Measurements from ENCODE around the gene SMIM8. TPM values are rescaled to one million over a fixed set of nuclear protein-coding genes. Genes with fewer than 3 reads are reported as not detected.

SMIM8 gene
- polyA plus RNA-seq, 2 donors: 2.8 to 4.0 TPM

DNA sequence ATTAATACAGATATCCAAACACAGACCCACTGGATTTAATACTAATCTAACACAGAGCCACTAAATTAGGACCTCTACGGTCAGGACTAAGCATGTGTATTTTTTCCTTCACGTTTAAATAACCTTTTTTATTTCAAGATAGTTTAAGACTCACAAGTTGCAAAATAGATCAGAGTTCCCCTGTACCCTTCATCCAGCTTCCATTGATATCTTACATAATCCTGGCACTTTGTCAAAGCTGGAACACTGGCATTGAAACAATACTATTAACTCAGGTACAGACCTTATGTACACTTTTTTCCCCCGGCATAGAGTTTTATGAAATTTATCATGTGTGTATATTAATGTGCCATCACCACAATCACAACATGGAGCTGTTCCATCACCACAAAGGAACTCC, 24.3 kb downstream of the SMIM8 start:
- no peak overlapping the region for H3K4me3 ChIP-seq (ENCODE audit: low read depth in 1 of 2, low read length in 2 of 2)
- H3K27me3 ChIP-seq (ENCODE audit: control insufficient read depth in 1 of 2, insufficient read depth in 2 of 2, low read length in 2 of 2): no peaks in the 10 kb centered on the region
- no peaks in the 10 kb centered on the region for H3K36me3 ChIP-seq (ENCODE audit: control insufficient read depth in 2 of 2, insufficient read depth in 2 of 2, low read length in 1 of 2)
- 93 to 95% methylated on average over 3 of the region's 3 CpGs for WGBS, 2 donors
- no peaks in the 10 kb centered on the region for H3K4me1 ChIP-seq (ENCODE audit: control insufficient read depth in 2 of 2, insufficient read depth in 2 of 2, low read length in 1 of 2)
- no peak overlapping the region for H3K27ac ChIP-seq (ENCODE audit: low read depth in 2 of 2, low read length in 1 of 2)
- H3K9me3 ChIP-seq (ENCODE audit: control insufficient read depth in 2 of 2, insufficient read depth in 1 of 2, low read depth in 1 of 2, low read length in 1 of 2): no peaks in the 10 kb centered on the region

DNA sequence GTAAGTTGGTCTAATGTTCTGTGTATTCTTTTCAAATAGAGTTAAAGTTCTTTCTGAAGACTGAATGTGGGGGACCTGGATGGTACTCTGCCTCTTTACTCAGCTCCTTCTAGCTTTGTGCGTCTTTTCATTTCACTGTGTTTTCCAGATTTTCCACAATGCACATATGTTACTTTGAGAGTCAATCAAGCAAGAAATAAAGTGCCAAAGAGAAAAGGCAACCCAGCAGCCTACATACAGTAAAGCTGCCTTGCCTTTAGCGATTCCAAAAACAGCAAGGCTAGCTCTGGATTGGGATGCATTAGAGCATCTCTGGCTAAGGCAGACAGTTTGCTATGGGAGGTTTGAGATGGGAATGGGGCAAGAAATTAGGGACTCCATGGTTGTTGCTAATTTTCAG, 27.5 kb downstream of the SMIM8 start:
- Histone ChIP-seq H3K4me1 (ENCODE audit: control insufficient read depth in 2 of 2, insufficient read depth in 2 of 2, low read length in 1 of 2) (no peaks in the 10 kb centered on the region), H3K4me3 (ENCODE audit: low read depth in 1 of 2, low read length in 2 of 2) (no peak overlapping the region), H3K27ac (ENCODE audit: low read depth in 2 of 2, low read length in 1 of 2) (no peak overlapping the region), H3K9me3 (ENCODE audit: control insufficient read depth in 2 of 2, insufficient read depth in 1 of 2, low read depth in 1 of 2, low read length in 1 of 2) (no peaks in the 10 kb centered on the region), H3K36me3 (ENCODE audit: control insufficient read depth in 2 of 2, insufficient read depth in 2 of 2, low read length in 1 of 2) (no peaks in the 10 kb centered on the region), H3K27me3 (ENCODE audit: control insufficient read depth in 1 of 2, insufficient read depth in 2 of 2, low read length in 2 of 2) (no peaks in the 10 kb centered on the region)
- WGBS, 2 donors: 97 to 99% methylated on average over 2 of the region's 2 CpGs

DNA sequence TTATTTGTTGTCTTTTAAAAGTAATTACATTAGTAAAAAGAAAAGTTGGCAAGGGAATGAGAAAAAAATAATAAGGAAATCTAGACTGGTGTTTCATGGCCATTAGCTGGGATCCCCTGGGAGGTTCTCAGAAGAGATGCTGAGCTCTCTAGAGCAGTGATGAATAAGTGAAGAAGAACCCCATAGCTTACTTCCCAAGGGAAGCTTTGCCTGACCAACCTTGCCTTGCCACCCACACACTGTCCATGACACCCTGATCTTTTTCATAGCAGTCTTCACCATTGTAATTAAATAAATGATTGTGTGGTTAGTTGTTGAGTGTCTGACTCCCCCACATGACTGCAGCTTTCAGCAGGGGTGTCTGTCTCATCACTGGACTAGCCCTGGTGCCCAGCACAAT, 28.1 kb downstream of the SMIM8 start:
- Histone ChIP-seq H3K4me3 (ENCODE audit: low read depth in 1 of 2, low read length in 2 of 2) (no peak overlapping the region), H3K27ac (ENCODE audit: low read depth in 2 of 2, low read length in 1 of 2) (no peak overlapping the region), H3K9me3 (ENCODE audit: control insufficient read depth in 2 of 2, insufficient read depth in 1 of 2, low read depth in 1 of 2, low read length in 1 of 2) (no peaks in the 10 kb centered on the region), H3K36me3 (ENCODE audit: control insufficient read depth in 2 of 2, insufficient read depth in 2 of 2, low read length in 1 of 2) (no peaks in the 10 kb centered on the region), H3K4me1 (ENCODE audit: control insufficient read depth in 2 of 2, insufficient read depth in 2 of 2, low read length in 1 of 2) (no peaks in the 10 kb centered on the region), H3K27me3 (ENCODE audit: control insufficient read depth in 1 of 2, insufficient read depth in 2 of 2, low read length in 2 of 2) (no peaks in the 10 kb centered on the region)

DNA sequence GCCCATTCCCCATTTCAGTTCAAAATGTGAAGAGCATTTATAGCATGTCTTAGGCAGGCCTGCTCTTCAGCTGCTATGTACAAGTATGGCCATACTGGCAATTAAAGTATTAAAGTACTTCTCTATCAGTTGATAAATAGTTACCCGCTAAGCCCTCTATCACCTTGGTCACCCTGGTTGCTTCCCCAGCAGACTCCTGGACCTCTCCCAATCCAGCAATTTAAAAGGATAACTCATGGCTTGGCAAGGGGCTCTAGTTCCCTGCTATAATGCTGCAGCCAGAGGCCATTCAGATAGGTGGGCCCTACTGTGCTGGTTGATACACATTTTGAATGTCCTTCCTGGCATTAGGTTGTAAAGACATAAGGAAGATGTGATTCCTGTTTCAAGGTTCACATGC, 29.2 kb downstream of the SMIM8 start:
- no peaks in the 10 kb centered on the region for H3K9me3 ChIP-seq (ENCODE audit: control insufficient read depth in 2 of 2, insufficient read depth in 1 of 2, low read depth in 1 of 2, low read length in 1 of 2)
- H3K4me3 ChIP-seq (ENCODE audit: low read depth in 1 of 2, low read length in 2 of 2): no peak overlapping the region
- H3K4me1 ChIP-seq (ENCODE audit: control insufficient read depth in 2 of 2, insufficient read depth in 2 of 2, low read length in 1 of 2): no peaks in the 10 kb centered on the region
- no peaks in the 10 kb centered on the region for H3K36me3 ChIP-seq (ENCODE audit: control insufficient read depth in 2 of 2, insufficient read depth in 2 of 2, low read length in 1 of 2)
- H3K27ac ChIP-seq (ENCODE audit: low read depth in 2 of 2, low read length in 1 of 2): no peak overlapping the region
- WGBS, 2 donors: 100% methylated on average over 1 of the region's 1 CpG
- no peaks in the 10 kb centered on the region for H3K27me3 ChIP-seq (ENCODE audit: control insufficient read depth in 1 of 2, insufficient read depth in 2 of 2, low read length in 2 of 2)

DNA sequence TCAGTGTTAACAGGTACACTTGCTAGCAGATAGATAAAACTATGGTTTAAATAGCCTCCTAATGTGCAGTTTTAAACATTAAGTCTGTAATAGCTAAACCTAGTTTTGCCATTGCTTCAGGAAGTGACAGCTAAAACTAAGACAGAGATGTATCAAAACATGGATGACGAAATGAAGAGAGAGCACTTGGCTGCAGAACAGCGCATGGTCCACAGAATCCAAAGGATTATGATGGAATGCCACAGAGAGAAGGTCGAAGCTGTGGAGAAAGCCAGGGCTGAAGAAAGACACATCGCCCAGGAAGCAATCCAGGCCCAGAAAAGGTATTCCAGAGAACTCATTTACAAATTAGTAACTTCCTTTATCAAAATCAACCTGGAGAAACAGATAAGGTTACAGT, 33.8 kb downstream of the SMIM8 start:
- H3K4me1 ChIP-seq (ENCODE audit: control insufficient read depth in 2 of 2, insufficient read depth in 2 of 2, low read length in 1 of 2): no peaks in the 10 kb centered on the region
- H3K27ac ChIP-seq (ENCODE audit: low read depth in 2 of 2, low read length in 1 of 2): no peak overlapping the region
- no peaks in the 10 kb centered on the region for H3K27me3 ChIP-seq (ENCODE audit: control insufficient read depth in 1 of 2, insufficient read depth in 2 of 2, low read length in 2 of 2)
- no peaks in the 10 kb centered on the region for H3K9me3 ChIP-seq (ENCODE audit: control insufficient read depth in 2 of 2, insufficient read depth in 1 of 2, low read depth in 1 of 2, low read length in 1 of 2)
- no peak overlapping the region for H3K4me3 ChIP-seq (ENCODE audit: low read depth in 1 of 2, low read length in 2 of 2)
- WGBS, 2 donors: 90 to 94% methylated on average over 4 of the region's 4 CpGs
- H3K36me3 ChIP-seq (ENCODE audit: control insufficient read depth in 2 of 2, insufficient read depth in 2 of 2, low read length in 1 of 2): no peaks in the 10 kb centered on the region

DNA sequence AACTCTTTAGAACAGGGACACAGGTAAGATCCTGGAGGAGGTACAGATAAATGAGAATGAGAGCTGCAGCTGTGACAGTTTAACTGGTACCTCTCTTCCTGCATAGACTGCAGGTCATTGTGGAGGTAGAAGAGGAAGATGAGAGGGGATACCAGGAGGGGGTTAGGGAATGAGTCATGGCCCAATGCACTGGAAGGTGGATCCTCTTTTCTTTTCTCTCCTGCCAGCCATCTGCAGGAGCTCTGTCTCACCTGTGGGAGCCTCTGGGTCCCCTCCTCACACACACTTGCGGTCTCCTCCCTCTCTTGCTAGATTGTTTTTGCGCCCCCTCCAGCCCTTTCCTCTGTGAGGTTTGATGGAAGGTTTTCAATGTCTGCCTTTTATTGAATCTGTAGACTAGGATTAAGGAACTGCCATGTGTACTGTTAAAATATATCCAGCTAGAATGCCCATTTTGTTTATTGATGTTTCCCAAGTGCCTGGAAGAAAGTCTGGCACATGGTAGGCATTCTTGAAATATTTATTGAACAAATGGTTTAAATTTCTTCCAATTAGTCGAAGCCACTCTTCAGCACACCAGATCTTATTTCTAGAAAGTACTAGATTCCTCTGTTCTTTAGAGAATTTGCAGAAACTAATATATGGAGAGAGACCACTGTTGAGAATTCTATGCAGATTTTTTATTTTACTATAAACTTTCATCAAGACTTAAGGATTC, 35.2 kb downstream of the SMIM8 start:
- Histone ChIP-seq H3K4me1 (ENCODE audit: control insufficient read depth in 2 of 2, insufficient read depth in 2 of 2, low read length in 1 of 2) (no peaks in the 10 kb centered on the region), H3K9me3 (ENCODE audit: control insufficient read depth in 2 of 2, insufficient read depth in 1 of 2, low read depth in 1 of 2, low read length in 1 of 2) (no peaks in the 10 kb centered on the region), H3K27me3 (ENCODE audit: control insufficient read depth in 1 of 2, insufficient read depth in 2 of 2, low read length in 2 of 2) (no peaks in the 10 kb centered on the region), H3K27ac (ENCODE audit: low read depth in 2 of 2, low read length in 1 of 2) (no peak overlapping the region), H3K4me3 (ENCODE audit: low read depth in 1 of 2, low read length in 2 of 2) (no peak overlapping the region), H3K36me3 (ENCODE audit: control insufficient read depth in 2 of 2, insufficient read depth in 2 of 2, low read length in 1 of 2) (no peaks in the 10 kb centered on the region)
- WGBS, 2 donors: 85 to 88% methylated on average over 3 of the region's 3 CpGs

DNA sequence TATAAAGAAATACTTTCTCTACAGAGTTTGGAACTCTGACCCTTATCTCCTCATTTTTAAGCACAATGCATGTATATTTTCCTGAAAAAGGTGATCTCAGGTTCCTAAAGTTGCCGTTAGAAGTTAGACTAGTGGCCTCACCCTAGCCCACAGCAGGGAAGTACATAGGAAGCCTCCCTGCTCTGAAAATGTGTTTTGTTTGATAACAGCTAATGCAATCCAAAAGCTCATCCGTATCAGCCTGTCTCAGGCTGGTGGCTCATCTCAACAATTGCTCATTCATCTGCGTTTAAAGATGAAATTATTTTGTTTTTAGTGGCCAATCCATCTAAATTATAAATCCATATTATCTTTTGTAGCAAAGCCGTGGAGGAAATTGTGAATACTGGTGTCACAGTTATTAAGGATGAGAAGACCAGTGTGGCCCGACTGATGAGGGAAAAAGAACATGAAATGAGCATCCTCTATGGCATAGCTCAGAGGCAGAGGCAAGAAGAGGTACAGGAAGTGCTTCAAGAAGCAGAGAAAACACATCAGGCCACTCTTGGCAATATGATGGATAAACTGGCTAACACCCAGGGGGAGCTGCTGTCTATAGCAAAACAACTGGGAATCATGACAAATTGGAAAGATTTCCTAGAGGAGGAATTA, 42.3 kb downstream of the SMIM8 start:
- Histone ChIP-seq H3K27me3 (ENCODE audit: control insufficient read depth in 1 of 2, insufficient read depth in 2 of 2, low read length in 2 of 2) (no peaks in the 10 kb centered on the region), H3K4me3 (ENCODE audit: low read depth in 1 of 2, low read length in 2 of 2) (no peak overlapping the region), H3K36me3 (ENCODE audit: control insufficient read depth in 2 of 2, insufficient read depth in 2 of 2, low read length in 1 of 2) (no peaks in the 10 kb centered on the region), H3K27ac (ENCODE audit: low read depth in 2 of 2, low read length in 1 of 2) (no peak overlapping the region), H3K4me1 (ENCODE audit: control insufficient read depth in 2 of 2, insufficient read depth in 2 of 2, low read length in 1 of 2) (no peaks in the 10 kb centered on the region), H3K9me3 (ENCODE audit: control insufficient read depth in 2 of 2, insufficient read depth in 1 of 2, low read depth in 1 of 2, low read length in 1 of 2) (peaks cover 0 to 3% of the 10 kb centered on the region in 2 donors)
- WGBS, 2 donors: 74 to 78% methylated on average over 5 of the region's 5 CpGs

DNA sequence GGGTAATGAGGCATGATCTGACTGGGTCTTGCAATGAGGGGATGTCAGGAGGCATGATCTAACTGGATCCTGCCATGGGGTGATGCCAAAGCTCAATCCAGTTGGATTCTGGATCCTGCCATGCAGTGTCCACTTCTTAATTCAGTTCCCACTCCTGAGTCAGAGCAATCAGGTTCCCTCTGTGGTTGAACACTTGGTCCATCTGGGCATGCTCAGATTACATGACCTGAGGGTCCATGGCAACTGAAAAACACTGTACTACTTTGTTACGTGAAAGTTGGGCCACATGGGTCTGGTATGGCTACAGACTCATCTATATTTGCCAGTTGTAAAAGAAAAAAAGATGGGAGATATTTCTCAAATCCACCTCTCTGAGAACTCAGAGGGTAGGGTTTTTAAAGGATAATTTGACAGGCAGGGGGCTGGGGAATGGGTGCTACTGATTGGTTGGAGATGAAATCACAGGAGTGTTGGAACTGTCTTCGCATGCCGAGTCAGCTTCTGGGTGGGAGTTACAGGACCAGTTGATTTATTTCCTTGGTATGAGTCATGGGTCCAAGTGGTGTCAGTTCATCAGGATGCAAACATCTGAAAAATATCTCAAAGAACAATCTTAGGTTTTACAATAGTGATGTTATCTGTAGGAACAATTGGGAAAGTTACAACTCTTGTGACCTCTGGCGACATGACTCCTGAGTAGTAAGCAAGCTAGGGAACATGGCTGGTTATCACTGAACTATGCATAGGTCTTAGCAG, 43.9 kb downstream of the SMIM8 start:
- Histone ChIP-seq H3K9me3 (ENCODE audit: control insufficient read depth in 2 of 2, insufficient read depth in 1 of 2, low read depth in 1 of 2, low read length in 1 of 2) (peaks cover 0 to 3% of the 10 kb centered on the region in 2 donors), H3K36me3 (ENCODE audit: control insufficient read depth in 2 of 2, insufficient read depth in 2 of 2, low read length in 1 of 2) (no peaks in the 10 kb centered on the region), H3K4me3 (ENCODE audit: low read depth in 1 of 2, low read length in 2 of 2) (no peak overlapping the region), H3K4me1 (ENCODE audit: control insufficient read depth in 2 of 2, insufficient read depth in 2 of 2, low read length in 1 of 2) (no peaks in the 10 kb centered on the region), H3K27me3 (ENCODE audit: control insufficient read depth in 1 of 2, insufficient read depth in 2 of 2, low read length in 2 of 2) (no peaks in the 10 kb centered on the region), H3K27ac (ENCODE audit: low read depth in 2 of 2, low read length in 1 of 2) (no peak overlapping the region)
- WGBS, 2 donors: 91 to 92% methylated on average over 4 of the region's 4 CpGs

DNA sequence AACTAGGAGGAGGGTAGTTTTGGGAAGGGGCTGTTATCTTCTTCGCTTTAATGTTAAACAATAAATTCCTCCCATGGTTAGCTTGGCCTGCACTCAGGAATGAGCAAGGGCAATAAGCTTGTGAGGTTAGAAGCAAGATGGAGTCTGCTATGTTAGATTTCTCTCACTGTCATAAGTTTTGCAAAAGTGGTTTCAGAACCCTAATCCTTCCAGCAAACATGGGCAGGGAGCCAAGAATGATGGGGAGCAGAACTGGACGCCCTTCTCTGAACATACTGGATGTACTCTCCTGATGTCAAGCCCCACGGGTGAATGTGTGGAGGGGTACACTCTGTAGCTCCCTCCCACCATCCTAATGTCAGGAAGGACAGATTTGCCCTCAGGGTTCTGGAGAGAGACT, 44.5 kb downstream of the SMIM8 start:
- Histone ChIP-seq H3K9me3 (ENCODE audit: control insufficient read depth in 2 of 2, insufficient read depth in 1 of 2, low read depth in 1 of 2, low read length in 1 of 2) (peaks cover 0 to 3% of the 10 kb centered on the region in 2 donors), H3K36me3 (ENCODE audit: control insufficient read depth in 2 of 2, insufficient read depth in 2 of 2, low read length in 1 of 2) (no peaks in the 10 kb centered on the region), H3K27me3 (ENCODE audit: control insufficient read depth in 1 of 2, insufficient read depth in 2 of 2, low read length in 2 of 2) (no peaks in the 10 kb centered on the region), H3K4me3 (ENCODE audit: low read depth in 1 of 2, low read length in 2 of 2) (no peak overlapping the region), H3K27ac (ENCODE audit: low read depth in 2 of 2, low read length in 1 of 2) (no peak overlapping the region), H3K4me1 (ENCODE audit: control insufficient read depth in 2 of 2, insufficient read depth in 2 of 2, low read length in 1 of 2) (no peaks in the 10 kb centered on the region)
- 73 to 76% methylated on average over 3 of the region's 3 CpGs for WGBS, 2 donors

Data from esophagus (tissue), 2 donors.